22Rv1 (cell line): ENCODE data around the gene KREMEN1.

ENCODE experiments used
- H3K27ac ChIP-seq: fragments of 450-650 bp; 2 replicates; pipeline ENCODE4 v1.5.1; 2017
- CTCF ChIP-seq: fragments of 450-650 bp; IDR thresholded peaks from 2 replicates; pipeline ENCODE4 v1.5.1; 2017; ENCODE audit warnings: mild to moderate bottlenecking
- ZFX ChIP-seq: fragments of 450-650 bp; IDR thresholded peaks from 2 replicates; pipeline ENCODE4 v1.6.1; 2017; ENCODE audit warnings: antibody characterized with exemption, borderline replicate concordance

Gene KREMEN1

GRCh38 chr22:29072979-29073617 is at the start of gene KREMEN1:
Gene KREMEN1 (plus strand): TSS chr22:29073035. CDS start chr22:29073131, 96 bp downstream.
- no peak within 1 kb of the TSS for H3K27ac ChIP-seq
- TF ChIP-seq CTCF (no peak), ZFX (no peak)

GRCh38 chr22:29023172-29023796 is 49.6 kb upstream of the KREMEN1 start:
- TF ChIP-seq ZFX (no peak), CTCF (no peak)
- no peak overlapping the region for H3K27ac ChIP-seq

GRCh38 chr22:29026579-29026978 is 46.3 kb upstream of the KREMEN1 start:
- H3K27ac ChIP-seq, result no peak overlapping the region
- no peak for TF ChIP-seq ZFX
- TF ChIP-seq CTCF, result no peak

- H3K27ac ChIP-seq, result no peak overlapping the region
- TF ChIP-seq CTCF (no peak), ZFX (no peak)
Observed at GRCh38 chr22:29028468-29028867, 44.4 kb upstream of the KREMEN1 start.

- H3K27ac ChIP-seq, result no peak overlapping the region
- TF ChIP-seq ZFX (no peak), CTCF (no peak)
Observed at GRCh38 chr22:29029202-29030000, 43.4 kb upstream of the KREMEN1 start.

GRCh38 chr22:29030016-29030617 is 42.7 kb upstream of the KREMEN1 start:
- no peak overlapping the region for H3K27ac ChIP-seq
- no peak for TF ChIP-seq CTCF
- TF ChIP-seq ZFX, result no peak
